Stimulated activated CD8-positive, alpha-beta memory T cell treated with anti-CD3 and anti-CD28 coated beads, Interleukin-2, amount 100 ng/mL, for 48 hours (primary cell): Measurements from ENCODE around the gene EARS2.

Experiments
- DNase-seq, 2 donors: peaks; one replicate each; pipeline ENCODE4 v3.0.0-alpha.2; 2020; ENCODE audit warnings: low read depth in 2 of 2

Gene EARS2

GRCh38 chr16:23482778-23483177 is 74.4 kb downstream of the EARS2 start:
- no peak for DNase-seq

DNA sequence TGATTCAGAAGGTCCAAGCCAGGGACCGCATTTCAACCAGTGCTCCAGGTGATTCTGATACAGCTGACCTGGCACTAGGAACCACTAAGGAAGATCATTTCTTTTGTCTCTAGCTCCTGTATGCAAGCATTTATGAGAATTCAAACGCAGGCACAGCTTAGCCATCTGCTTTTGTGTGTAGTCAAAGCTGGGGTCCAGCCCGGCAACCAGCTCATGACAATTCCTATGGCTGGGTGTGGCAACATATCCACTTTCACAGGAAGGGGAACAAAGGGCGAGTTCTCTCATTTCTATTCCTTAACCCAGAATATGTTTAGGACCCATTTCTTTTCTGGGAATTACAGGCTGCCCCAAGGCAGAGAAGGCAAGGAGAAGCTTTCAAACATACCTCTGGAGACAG is 76.9 kb downstream of the EARS2 start:
- no peak for DNase-seq

DNA sequence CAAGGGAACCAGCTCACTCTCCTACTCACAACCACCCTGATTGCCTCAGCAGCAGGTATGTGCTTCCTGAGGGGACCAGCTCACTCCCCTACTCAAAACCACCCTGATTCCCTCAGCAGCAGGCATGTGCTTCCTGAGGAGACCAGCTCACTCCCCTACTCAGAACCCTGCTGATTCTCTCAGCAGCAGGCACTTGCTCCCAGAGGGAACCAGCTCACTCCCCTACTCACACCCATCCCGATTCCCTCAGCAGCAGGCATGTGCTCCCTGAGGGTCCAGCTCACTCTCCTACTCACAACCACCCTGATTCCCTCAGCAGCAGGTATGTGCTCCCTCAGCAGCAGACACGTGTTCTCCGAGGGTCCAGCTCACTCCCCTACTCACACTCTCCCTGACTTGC is 78.0 kb downstream of the EARS2 start:
- DNase-seq = no peak

GRCh38 chr16:23478566-23478965 is 78.6 kb downstream of the EARS2 start:
- DNase-seq = no peak

DNA sequence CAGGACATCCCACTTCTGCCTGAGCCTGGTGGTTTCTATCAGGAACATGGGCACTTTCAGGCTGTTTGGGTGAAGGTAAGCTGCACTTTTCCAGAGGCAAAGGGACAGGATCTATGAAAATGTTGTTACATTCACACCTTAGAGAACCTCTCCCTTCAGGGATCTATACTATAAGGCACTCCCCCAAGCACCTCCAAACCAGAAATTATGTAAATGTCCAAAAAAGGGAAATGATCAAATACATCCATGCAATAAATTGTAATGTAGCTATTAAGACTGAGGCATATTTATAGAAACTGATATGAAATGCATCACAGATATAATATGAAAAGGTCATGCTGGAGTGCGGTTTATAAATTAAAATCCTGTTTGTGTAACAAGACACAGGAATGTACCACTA is 80.9 kb downstream of the EARS2 start:
- no peak for DNase-seq
